RPMI8226 (cell line): ENCODE results near the gene ZNF630.
"Not testable (repeated sequence)": the region's sequence is repeated elsewhere in the genome, so short reads cannot be mapped to it uniquely, and the experiment has no call there.

Source experiments
- DNase-seq: peaks from one replicate; pipeline ENCODE4 v3.0.0-alpha.2; 2015

Gene ZNF630

GRCh38 chrX:48028091-48028490 lies 43.3 kb downstream of the ZNF630 start:
- DNase-seq = no peak

GRCh38 chrX:48027545-48027944 lies 43.9 kb downstream of the ZNF630 start:
- DNase-seq = not testable (repeated sequence)

GRCh38 chrX:48025561-48025960 lies 45.9 kb downstream of the ZNF630 start:
- DNase-seq = peak; percentile 69

- DNase-seq = no peak
These were observed 48.7 kb downstream of the ZNF630 start for GRCh38 chrX:48022738-48023137.

GRCh38 chrX:48022100-48022499 lies 49.3 kb downstream of the ZNF630 start:
- no peak for DNase-seq

GRCh38 chrX:48021026-48021900 lies 50.2 kb downstream of the ZNF630 start:
- peak; percentile 84 for DNase-seq

- not testable (repeated sequence) for DNase-seq
These were observed 51.0 kb downstream of the ZNF630 start for GRCh38 chrX:48020472-48020871.

GRCh38 chrX:48019892-48020291 lies 51.5 kb downstream of the ZNF630 start:
- DNase-seq = not testable (repeated sequence)

GRCh38 chrX:48016583-48017310 lies 54.7 kb downstream of the ZNF630 start:
- DNase-seq = not testable (repeated sequence)

GRCh38 chrX:48009445-48009960 lies 61.9 kb downstream of the ZNF630 start:
- DNase-seq = not testable (repeated sequence)
